IPS-18c (cell line): ENCODE results near the gene FOXD4L3.
"Not testable (repeated sequence)": the region's sequence is repeated elsewhere in the genome, so short reads cannot be mapped to it uniquely, and the experiment has no call there.

Experiments
- H3K4me3 ChIP-seq: 2 replicates; pipeline ENCODE4 v1.7.0; 2013; ENCODE audit warnings: low read depth, mild to moderate bottlenecking, low read length, moderate library complexity; ENCODE audit not compliant: insufficient read depth
- H3K9me3 ChIP-seq: one replicate; pipeline ENCODE4 v1.6.1; 2013; ENCODE audit warnings: mild to moderate bottlenecking, low read length, moderate library complexity; ENCODE audit not compliant: control insufficient read depth, insufficient read depth

Gene FOXD4L3

DNA sequence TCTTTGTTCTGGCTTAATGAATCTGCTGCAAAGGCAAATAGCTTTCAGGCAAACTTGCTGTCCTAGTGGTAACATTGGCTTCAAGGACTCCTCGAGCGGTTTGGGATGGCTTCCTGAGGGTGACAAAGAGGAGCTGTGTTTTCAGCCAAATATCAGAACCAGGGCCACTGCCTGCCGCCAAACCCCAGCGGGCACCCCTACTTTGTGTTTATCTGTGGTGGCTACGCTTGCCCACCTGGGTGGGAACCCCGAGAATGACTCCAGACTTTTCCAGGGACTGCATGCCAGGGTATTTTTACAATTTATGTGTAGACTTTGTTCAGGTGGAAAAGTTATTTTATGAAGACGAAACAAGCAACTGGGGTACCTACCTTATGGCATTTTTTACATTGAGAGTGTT is 35.3 kb downstream of the FOXD4L3 start:
- H3K4me3 ChIP-seq, H3K9me3 ChIP-seq: not testable (repeated sequence)

DNA sequence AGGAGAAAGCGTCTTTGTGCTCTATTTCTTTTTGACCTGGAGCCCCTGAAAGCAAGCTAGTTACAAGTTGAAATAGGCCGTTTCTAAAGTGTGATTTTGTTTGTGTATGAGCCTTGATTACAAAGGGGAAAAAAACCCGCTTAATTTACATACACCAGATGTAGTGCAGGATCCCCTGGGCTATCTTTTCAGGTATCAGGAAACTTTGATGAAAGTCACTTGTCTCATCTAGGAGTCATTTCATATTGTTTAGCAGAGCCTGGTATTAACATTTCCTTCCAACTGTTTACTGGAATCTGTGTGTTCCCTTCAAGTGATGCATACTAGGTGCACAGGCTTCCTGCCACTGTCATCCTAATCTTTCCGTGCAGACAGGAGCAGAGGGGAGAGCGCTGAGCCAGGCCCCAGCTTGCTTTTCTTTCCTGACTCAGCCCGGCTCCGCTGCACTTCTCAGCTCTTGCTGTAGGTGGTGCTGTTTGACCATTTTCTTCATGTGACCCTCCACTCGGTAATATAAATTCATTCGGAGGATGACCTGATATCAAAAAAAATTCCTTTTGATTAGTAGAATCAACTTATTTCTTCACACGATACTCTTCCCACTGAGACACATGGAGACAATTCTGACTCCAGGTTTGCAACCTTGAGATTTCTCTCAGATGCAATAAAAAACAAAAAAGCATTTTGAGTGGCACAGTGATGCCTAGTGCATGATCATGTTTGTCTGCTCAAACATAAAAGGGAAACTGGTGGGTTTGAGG is 39.8 kb downstream of the FOXD4L3 start:
- H3K9me3 ChIP-seq, H3K4me3 ChIP-seq: not testable (repeated sequence)

DNA sequence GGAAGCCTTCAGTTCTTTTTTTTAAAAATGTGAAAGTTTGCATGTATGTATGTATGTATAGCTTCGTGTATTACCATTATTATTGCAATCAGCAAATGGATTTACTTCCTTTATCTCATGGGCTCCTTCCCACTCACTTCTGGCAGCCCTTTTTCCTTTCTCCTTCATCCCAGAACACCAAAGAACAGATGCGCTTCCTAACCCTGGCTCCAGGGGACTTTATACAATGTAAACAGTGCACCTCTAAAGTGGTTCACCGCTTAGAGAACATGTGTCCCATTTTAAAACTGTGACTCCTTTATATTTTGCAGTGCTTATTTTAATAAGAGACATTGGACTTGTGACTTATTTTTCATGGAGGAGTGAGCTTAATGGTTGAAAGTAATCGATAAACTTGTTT is 40.6 kb downstream of the FOXD4L3 start:
- not testable (repeated sequence) for H3K9me3 ChIP-seq, H3K4me3 ChIP-seq

GRCh38 chr9:68343992-68344391 is 41.3 kb downstream of the FOXD4L3 start:
- not testable (repeated sequence) for H3K4me3 ChIP-seq, H3K9me3 ChIP-seq

DNA sequence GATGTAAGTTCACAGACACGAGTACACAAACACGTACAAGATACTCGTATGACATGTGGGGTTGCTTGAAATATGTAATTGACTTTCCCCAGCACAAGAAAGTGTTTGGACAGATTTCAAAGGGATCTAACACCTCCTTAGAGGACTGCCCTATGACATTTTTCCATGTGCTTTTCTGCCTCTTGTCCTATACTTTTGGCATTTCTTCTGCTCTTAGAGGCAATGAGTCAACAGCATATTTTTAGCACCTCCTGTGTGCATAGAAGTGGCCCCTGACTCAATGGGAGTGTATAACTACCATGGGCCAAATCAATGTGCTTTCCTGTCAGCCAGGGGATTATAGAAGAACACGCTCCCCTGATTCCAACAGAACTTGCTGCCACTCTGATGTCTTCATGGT is 49.0 kb downstream of the FOXD4L3 start:
- H3K9me3 ChIP-seq, H3K4me3 ChIP-seq: not testable (repeated sequence)
